ENCODE data around the gene CYLD. TPM values are rescaled to one million over a fixed set of nuclear protein-coding genes. Genes with fewer than 3 reads are reported as not detected.

Gene CYLD
- total RNA-seq, 1 experiment from 2014 or later = 12.5 TPM

- no peak overlapping the region for H2BK5ac ChIP-seq (ENCODE audit: insufficient read length, low read length)
Observed at GRCh38 chr16:50774960-50775359, 33.1 kb downstream of the CYLD start.

More at GRCh38 chr16:50774960-50775359, 33.1 kb downstream of the CYLD start:
- H3K36me3 Mint-ChIP-seq (ENCODE audit: insufficient read depth in 1 of 3, low read depth in 3 of 3) = peaks cover 0 to 2% (median 2%) of the 10 kb centered on the region in 3 experiments; a peak in 3 of 7 replicates
- H3K27ac ChIP-seq (ENCODE audit: insufficient read length, low read depth, low read length) = no peak overlapping the region
- H2BK120ac ChIP-seq (ENCODE audit: low read depth, low read length, poor library complexity, severe bottlenecking) = no peak overlapping the region
- H2BK12ac ChIP-seq (ENCODE audit: insufficient read length, low read depth, low read length) = no peak overlapping the region
- no peaks in the 10 kb centered on the region; the same call in 1 of the 2 replicates for H3K27me3 Mint-ChIP-seq (ENCODE audit: low read depth)
- H2BK20ac ChIP-seq (ENCODE audit: low read depth, low read length, poor library complexity, severe bottlenecking) = no peak overlapping the region
- no peaks in the 10 kb centered on the region for H3K9me3 Mint-ChIP-seq
- H4K5ac ChIP-seq (ENCODE audit: insufficient read length, low read depth, low read length) = no peak overlapping the region
- no peak overlapping the region for H3K23ac ChIP-seq (ENCODE audit: insufficient read length, low read depth, low read length)
- H3K14ac ChIP-seq (ENCODE audit: insufficient read depth, low read length) = no peak overlapping the region
- H3K27ac Mint-ChIP-seq = no peak overlapping the region
- H3K4me2 ChIP-seq (ENCODE audit: insufficient read depth, insufficient read length, low read length) = no peak overlapping the region
- H3K4me1 Mint-ChIP-seq = no peaks in the 10 kb centered on the region
- no peaks in the 10 kb centered on the region for H3K79me2 ChIP-seq (ENCODE audit: insufficient read depth, low read length)
- H3K27me3 ChIP-seq (ENCODE audit: insufficient read depth, low read length) = no peaks in the 10 kb centered on the region
- no peak overlapping the region for H3K4me3 Mint-ChIP-seq
- no peak overlapping the region for H4K8ac ChIP-seq (replicated peaks; ENCODE audit: insufficient read length, low read depth, low read length)
- no peak for TF ChIP-seq CTCF (conservative IDR thresholded peaks at IDR 0.05)
- no peak for DNase-seq
- no peak overlapping the region for H3T11ph ChIP-seq (ENCODE audit: low read length)
- WGBS (ENCODE audit: extremely low coverage, insufficient read length, low lambda C conversion rate) = no CpG with 5 or more reads among the region's 3 CpGs
- H3K4me1 ChIP-seq (ENCODE audit: insufficient read depth, low read length) = no peaks in the 10 kb centered on the region
- no peak overlapping the region for H2BK15ac ChIP-seq (ENCODE audit: low read depth, low read length)
- H4K20me1 ChIP-seq (ENCODE audit: control insufficient read depth, insufficient read depth, insufficient read length) = no peaks in the 10 kb centered on the region
- no peak overlapping the region for H4K91ac ChIP-seq (ENCODE audit: insufficient read length, low read depth, low read length)
- H3K56ac ChIP-seq (ENCODE audit: insufficient read length, low read depth, low read length) = no peak overlapping the region
- no peaks in the 10 kb centered on the region for H3K23me2 ChIP-seq (ENCODE audit: insufficient read length, low read depth, low read length, poor library complexity, severe bottlenecking)
- H3K4ac ChIP-seq (ENCODE audit: low read depth, low read length) = no peak overlapping the region
- H3K18ac ChIP-seq (ENCODE audit: insufficient read length, low read depth, low read length) = no peak overlapping the region
- no peaks in the 10 kb centered on the region for H3K9me3 ChIP-seq (ENCODE audit: control insufficient read depth, low read depth, low read length)
- no peak overlapping the region for H2AK5ac ChIP-seq (ENCODE audit: insufficient read length, low read length)
- no peaks in the 10 kb centered on the region for H3K79me1 ChIP-seq (ENCODE audit: insufficient read depth, low read depth, low read length, poor library complexity, severe bottlenecking)
- no peak overlapping the region for H2AFZ ChIP-seq (ENCODE audit: low read length)
- H3K9ac ChIP-seq (ENCODE audit: extremely low read depth, insufficient read length, low read length) = no peak overlapping the region

Data from H9 (cell line).